Caco-2 (cell line): ENCODE results near the gene LRRN4. TPM values are rescaled to one million over a fixed set of nuclear protein-coding genes. Genes with fewer than 3 reads are reported as not detected.

Source experiments
- BruUV-seq: library from RNA; stranded (reverse); fragments of 400-500 nt; replicated peaks from 2 replicates; lab custom pipeline; 2021; lab: Mats Ljungman, UMichigan
- CTCF ChIA-PET: fragments of 300-600 bp; sonication (Branson Sonifier 250); formaldehyde crosslinking; loops from one replicate; lab custom pipeline; 2022; ENCODE audit warnings: antibody characterized with exemption; lab: Charles Lee
- POLR2A ChIA-PET: fragments of 300-600 bp; sonication (Branson Sonifier 250); formaldehyde crosslinking; loops from one replicate; lab custom pipeline; 2022; ENCODE audit warnings: antibody characterized with exemption; lab: Charles Lee
- DNase-seq, 2 experiments: peaks; one replicate each; pipeline versions ENCODE4 v3.0.0 to v3.0.0-alpha.2; 2020 to 2022
- H3K27me3 ChIP-seq: replicated peaks from 2 replicates; pipeline ENCODE4 v1.6.0; 2011; ENCODE audit warnings: low read length; ENCODE audit not compliant: control insufficient read depth, insufficient read depth
- H3K36me3 ChIP-seq: 2 replicates; pipeline ENCODE4 v1.5.1; 2011; ENCODE audit warnings: low read length; ENCODE audit not compliant: control insufficient read depth, insufficient read depth
- H3K4me1 ChIP-seq: fragments of 250-450 bp; sonication (Bioruptor Pico); 2 replicates; pipeline ENCODE4 v1.5.1; 2020; ENCODE audit warnings: mild to moderate bottlenecking
- H3K4me3 ChIP-seq: 2 replicates; pipeline ENCODE4 v1.5.1; 2011; ENCODE audit warnings: low read depth, mild to moderate bottlenecking, control low read depth, low read length
- H3K9me3 ChIP-seq: fragments of 250-450 bp; sonication (Bioruptor Pico); 2 replicates; pipeline ENCODE4 v1.5.1; 2020; ENCODE audit warnings: mild to moderate bottlenecking, moderate library complexity
- H3K27ac Mint-ChIP-seq: one replicate; pipeline ENCODE4 v1.8.0; 2022; ENCODE audit warnings: mixed read lengths; ENCODE audit not compliant: unreplicated experiment
- H3K27me3 Mint-ChIP-seq: one replicate; pipeline ENCODE4 v1.8.0; 2022; ENCODE audit warnings: mixed read lengths; ENCODE audit not compliant: insufficient read depth, unreplicated experiment
- H3K36me3 Mint-ChIP-seq: one replicate; pipeline ENCODE4 v1.8.0; 2022; ENCODE audit warnings: mild to moderate bottlenecking, mixed read lengths; ENCODE audit not compliant: insufficient read depth, unreplicated experiment
- H3K4me1 Mint-ChIP-seq: one replicate; pipeline ENCODE4 v1.8.0; 2022; ENCODE audit warnings: low read depth, mixed read lengths; ENCODE audit not compliant: unreplicated experiment
- H3K4me3 Mint-ChIP-seq: one replicate; pipeline ENCODE4 v1.8.0; 2022; ENCODE audit warnings: mild to moderate bottlenecking, moderate library complexity, mixed read lengths; ENCODE audit not compliant: unreplicated experiment
- H3K9me3 Mint-ChIP-seq: one replicate; pipeline ENCODE4 v1.8.0; 2022; ENCODE audit warnings: mixed read lengths; ENCODE audit not compliant: unreplicated experiment
- intact Hi-C: fragments of 100-400 bp; cut with micrococcal nuclease; formaldehyde crosslinking; loops from one replicate; pipeline ENCODE4 v1.10.0; 2022; ENCODE audit not compliant: unreplicated experiment
- total RNA-seq: library from RNA; stranded (reverse); gene quantifications from 2 replicates; pipeline ENCODE4 v1.2.3, GENCODE V29; 2022
- TF ChIP-seq, protein P1 (sequence below), 2 experiments: fragments of 200-600 bp in 1 of 2; IDR thresholded peaks; 1 replicate in 1 of 2; 2 replicates in 1 of 2; pipeline versions ENCODE4 v1.5.1 to v1.8.0; 2011 to 2022; ENCODE audit warnings: antibody characterized with exemption in 1 of 2, control low read depth in 1 of 2, inconsistent platforms in 1 of 2, low read depth in 1 of 2, low read length in 1 of 2, mild to moderate bottlenecking in 1 of 2, moderate library complexity in 1 of 2; ENCODE audit not compliant: insufficient read depth in 1 of 2, severe bottlenecking in 1 of 2, unreplicated experiment in 1 of 2

Gene LRRN4
- total RNA-seq, 1 experiment from 2014 or later: 17.9 TPM

DNA sequence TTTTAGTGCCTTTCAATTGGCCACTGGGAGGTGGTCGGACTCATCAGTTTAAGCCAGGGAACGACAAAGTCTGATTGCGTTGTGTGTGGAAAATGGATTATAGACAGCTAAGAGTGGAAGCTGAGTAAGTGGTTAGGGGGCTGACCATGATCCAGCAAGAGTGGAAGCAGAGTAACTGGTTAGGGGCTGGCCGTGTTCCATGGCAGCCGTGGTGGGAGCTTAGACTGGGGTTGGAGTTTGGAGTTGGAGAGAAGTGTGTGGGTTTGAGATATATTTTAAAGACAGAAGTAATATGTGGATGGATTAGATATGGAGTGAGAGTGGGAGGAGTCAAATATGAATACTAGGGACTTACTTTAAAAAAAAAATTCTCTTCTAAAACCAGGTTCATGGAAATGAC lies 41.7 kb downstream of the LRRN4 start:
- H3K9me3 Mint-ChIP-seq: no peaks in the 10 kb centered on the region
- H3K36me3 Mint-ChIP-seq: peaks cover 58% of the 10 kb centered on the region
- ChIA-PET CTCF (no interaction called here), POLR2A (no interaction called here)
- DNase-seq: no peak
- Histone ChIP-seq H3K27me3 (no peaks in the 10 kb centered on the region), H3K4me3 (no peak overlapping the region), H3K36me3 (peaks cover 7% of the 10 kb centered on the region), H3K9me3 (no peaks in the 10 kb centered on the region), H3K4me1 (peaks cover 8% of the 10 kb centered on the region)
- intact Hi-C loops: no loop called here
- TF ChIP-seq, protein P1, sequence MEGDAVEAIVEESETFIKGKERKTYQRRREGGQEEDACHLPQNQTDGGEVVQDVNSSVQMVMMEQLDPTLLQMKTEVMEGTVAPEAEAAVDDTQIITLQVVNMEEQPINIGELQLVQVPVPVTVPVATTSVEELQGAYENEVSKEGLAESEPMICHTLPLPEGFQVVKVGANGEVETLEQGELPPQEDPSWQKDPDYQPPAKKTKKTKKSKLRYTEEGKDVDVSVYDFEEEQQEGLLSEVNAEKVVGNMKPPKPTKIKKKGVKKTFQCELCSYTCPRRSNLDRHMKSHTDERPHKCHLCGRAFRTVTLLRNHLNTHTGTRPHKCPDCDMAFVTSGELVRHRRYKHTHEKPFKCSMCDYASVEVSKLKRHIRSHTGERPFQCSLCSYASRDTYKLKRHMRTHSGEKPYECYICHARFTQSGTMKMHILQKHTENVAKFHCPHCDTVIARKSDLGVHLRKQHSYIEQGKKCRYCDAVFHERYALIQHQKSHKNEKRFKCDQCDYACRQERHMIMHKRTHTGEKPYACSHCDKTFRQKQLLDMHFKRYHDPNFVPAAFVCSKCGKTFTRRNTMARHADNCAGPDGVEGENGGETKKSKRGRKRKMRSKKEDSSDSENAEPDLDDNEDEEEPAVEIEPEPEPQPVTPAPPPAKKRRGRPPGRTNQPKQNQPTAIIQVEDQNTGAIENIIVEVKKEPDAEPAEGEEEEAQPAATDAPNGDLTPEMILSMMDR (IDR thresholded peaks at IDR 0.05; ENCODE audit: insufficient read depth in 1 of 2, low read depth in 1 of 2, low read length in 1 of 2, severe bottlenecking in 1 of 2, unreplicated experiment in 1 of 2): no peak
- H3K27ac Mint-ChIP-seq: peak overlapping the region; percentile 7
- no peak overlapping the region for H3K4me3 Mint-ChIP-seq
- H3K27me3 Mint-ChIP-seq: no peaks in the 10 kb centered on the region
- peaks cover 17% of the 10 kb centered on the region for H3K4me1 Mint-ChIP-seq
- BruUV-seq: no TSS peak

DNA sequence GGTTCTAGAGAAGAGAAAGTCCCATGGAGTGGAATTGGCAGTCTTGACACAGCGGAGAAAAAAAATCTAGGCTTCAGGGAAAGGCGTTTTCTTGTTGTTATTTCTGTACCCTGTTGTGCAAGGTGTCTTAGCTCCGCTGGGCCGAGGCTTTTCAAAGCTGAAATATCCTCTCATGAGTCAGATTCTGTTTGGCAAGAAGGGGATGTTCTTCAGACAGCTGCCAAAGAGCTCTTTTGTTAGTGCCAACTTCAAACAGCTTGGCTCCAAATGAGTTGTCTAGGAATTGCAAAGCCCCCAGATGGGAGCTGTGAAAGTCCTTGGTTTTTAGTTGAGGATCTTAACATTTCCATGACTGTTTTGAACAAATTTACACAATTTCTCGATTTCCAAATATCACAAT lies 45.6 kb downstream of the LRRN4 start:
- peak overlapping the region; percentile 8; the same call in 1 of the 2 replicates for H3K4me3 ChIP-seq
- Mint-ChIP-seq H3K4me1 (peaks cover 17% of the 10 kb centered on the region), H3K9me3 (no peaks in the 10 kb centered on the region), H3K36me3 (peaks cover 43% of the 10 kb centered on the region), H3K4me3 (peak overlapping the region; percentile 89), H3K27ac (peak overlapping the region; percentile 75), H3K27me3 (no peaks in the 10 kb centered on the region)
- H3K4me1 ChIP-seq: peaks cover 12% of the 10 kb centered on the region
- H3K9me3 ChIP-seq: no peaks in the 10 kb centered on the region
- peaks cover 5% of the 10 kb centered on the region for H3K36me3 ChIP-seq
- CTCF ChIA-PET: no interaction called here
- TF ChIP-seq, protein P1 (IDR thresholded peaks at IDR 0.05; ENCODE audit: insufficient read depth in 1 of 2, low read depth in 1 of 2, low read length in 1 of 2, severe bottlenecking in 1 of 2, unreplicated experiment in 1 of 2): no peak
- DNase-seq: peak in 1 of 2 experiments; percentile 30
- H3K27me3 ChIP-seq: no peaks in the 10 kb centered on the region
- intact Hi-C loops: no loop called here
- POLR2A ChIA-PET: no interaction called here
- no TSS peak for BruUV-seq

- Histone ChIP-seq H3K9me3 (no peaks in the 10 kb centered on the region), H3K36me3 (peaks cover 3% of the 10 kb centered on the region), H3K4me3 (peak overlapping the region; percentile 83), H3K4me1 (peaks cover 12% of the 10 kb centered on the region), H3K27me3 (no peaks in the 10 kb centered on the region)
- BruUV-seq: no TSS peak
- Mint-ChIP-seq H3K27ac (peak overlapping the region; percentile 75), H3K36me3 (peaks cover 37% of the 10 kb centered on the region), H3K4me1 (peaks cover 14% of the 10 kb centered on the region), H3K4me3 (peak overlapping the region; percentile 89), H3K27me3 (no peaks in the 10 kb centered on the region), H3K9me3 (no peaks in the 10 kb centered on the region)
- TF ChIP-seq, protein P1 (IDR thresholded peaks at IDR 0.05; ENCODE audit: insufficient read depth in 1 of 2, low read depth in 1 of 2, low read length in 1 of 2, severe bottlenecking in 1 of 2, unreplicated experiment in 1 of 2): no peak
- DNase-seq: peak in 1 of 2 experiments; percentile 34
- ChIA-PET POLR2A (interaction anchor here (0.7 kb wide), 2 partner anchors 18 to 57 kb away, joined by 3 to 8 read pairs; partner anchors contain the start of genes MCM8 and TRMT6), CTCF (no interaction called here)
- intact Hi-C loops: loop anchor here (1.0 kb wide), 1 partner anchor 70 kb away; no protein-coding TSS in a partner anchor
Observed at GRCh38 chr20:6007529-6008103, 46.2 kb downstream of the LRRN4 start.
